ENCODE measurements around the gene FAT1.

The FAT1 gene

DNA sequence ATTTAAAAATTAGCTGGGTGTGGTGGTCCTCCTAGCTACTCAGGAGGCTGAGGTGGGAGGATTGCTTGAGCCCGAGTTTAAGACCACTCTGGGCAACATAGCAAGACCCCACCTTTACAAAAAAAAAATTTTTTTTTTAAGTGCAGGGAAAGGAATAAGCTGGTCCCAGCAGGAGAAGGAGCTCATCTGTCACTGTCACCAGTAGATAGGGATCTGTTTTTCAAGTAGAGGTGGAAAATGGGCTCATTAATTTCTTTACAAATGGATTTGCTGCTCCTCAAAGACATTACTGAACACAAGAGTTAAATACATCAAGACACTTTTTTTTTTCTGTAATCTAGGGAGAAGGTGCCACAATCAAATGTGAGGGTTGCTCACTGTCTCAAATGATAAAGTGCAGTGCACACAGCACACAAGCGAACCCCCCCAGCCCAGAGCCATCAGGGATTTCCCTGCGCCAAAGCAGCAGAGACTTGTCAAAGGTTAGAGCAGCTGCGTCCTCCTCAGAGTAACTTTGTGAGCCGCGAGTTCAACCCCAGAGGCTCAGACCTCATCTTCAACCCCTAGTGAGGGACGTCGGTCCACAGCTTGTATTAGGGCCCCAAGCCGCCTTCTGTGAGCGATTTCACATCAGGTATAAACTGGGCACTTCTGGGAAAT, 154.0 kb downstream of the FAT1 start:
- no peak for DNase-seq (ENCODE audit: low spot score)

DNA sequence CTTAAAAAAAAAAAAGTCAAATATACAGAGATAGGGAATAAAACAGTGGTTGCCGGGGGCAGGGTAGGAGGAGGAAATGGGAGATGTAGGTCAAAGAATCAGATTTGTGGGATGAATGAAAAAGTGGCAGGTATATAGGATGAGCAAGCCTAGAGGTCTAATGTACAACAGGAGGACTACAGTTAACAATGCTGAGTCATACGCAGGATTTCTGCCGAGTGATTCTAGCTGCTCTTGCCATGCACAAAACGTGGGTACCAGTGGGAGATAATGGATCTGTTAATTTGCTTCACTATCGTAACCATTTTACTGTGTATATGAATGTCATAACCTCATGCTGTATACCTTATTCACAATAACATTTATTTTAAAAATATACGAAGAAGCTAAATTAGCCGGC, 157.6 kb downstream of the FAT1 start:
- DNase-seq (ENCODE audit: low spot score): no peak

DNA sequence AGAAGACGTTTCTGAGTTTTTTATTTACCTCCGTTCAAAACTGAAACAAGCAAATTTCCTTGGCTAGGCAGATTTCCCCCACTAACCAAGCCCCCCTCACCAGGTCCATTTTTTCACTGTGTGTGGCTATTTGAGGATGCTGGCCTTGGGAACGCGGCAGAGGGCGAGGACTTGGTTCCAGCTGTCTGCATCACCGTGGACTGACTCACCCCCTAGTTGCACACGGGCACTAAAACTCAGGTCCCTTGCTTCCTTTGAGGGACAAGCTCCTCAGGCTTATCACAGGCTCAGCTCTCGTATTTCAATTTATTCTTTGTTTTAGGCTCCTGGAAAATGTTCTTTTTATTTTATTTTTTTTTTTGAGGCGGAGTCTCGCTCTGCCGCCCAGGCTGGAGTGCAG, 159.9 kb downstream of the FAT1 start:
- DNase-seq (ENCODE audit: low spot score): no peak

DNA sequence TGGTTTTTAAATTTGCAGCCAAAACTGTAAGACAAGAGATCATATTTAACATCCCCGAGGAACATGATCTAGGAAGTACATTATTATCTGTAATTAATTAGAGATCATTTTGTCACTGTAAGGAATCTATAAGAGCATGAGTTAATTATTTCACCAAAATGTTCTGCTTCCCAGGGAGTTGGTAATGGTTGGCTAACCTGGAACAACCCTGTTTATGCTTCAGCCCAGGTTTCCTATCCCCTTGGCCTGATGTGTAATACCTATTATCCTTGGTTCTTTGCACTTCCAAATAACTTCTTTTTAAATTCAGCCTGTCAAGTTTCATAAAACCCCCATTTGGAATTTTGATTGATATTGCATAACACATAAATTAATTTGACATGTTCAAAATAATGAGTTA, 161.9 kb downstream of the FAT1 start:
- DNase-seq (ENCODE audit: low spot score): no peak

DNA sequence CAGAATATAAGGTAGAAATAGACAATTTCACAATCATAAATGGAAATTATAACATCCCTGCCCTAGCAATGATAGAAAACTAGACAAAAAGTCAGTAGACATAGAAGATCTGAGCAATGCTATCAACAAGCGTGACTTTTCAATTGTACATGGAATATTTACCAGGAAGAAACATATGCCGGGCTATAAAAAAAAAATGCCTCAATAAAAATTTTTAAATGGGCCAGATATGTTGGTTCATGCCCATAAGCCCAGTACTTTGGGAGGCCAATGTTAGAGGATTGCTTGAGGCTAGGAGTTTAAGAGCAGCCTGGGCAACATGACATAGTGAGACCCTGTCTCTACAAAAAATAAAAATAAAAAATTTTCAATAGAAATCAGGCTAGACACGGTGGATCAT, 163.0 kb downstream of the FAT1 start:
- no peak for DNase-seq (ENCODE audit: low spot score)

DNA sequence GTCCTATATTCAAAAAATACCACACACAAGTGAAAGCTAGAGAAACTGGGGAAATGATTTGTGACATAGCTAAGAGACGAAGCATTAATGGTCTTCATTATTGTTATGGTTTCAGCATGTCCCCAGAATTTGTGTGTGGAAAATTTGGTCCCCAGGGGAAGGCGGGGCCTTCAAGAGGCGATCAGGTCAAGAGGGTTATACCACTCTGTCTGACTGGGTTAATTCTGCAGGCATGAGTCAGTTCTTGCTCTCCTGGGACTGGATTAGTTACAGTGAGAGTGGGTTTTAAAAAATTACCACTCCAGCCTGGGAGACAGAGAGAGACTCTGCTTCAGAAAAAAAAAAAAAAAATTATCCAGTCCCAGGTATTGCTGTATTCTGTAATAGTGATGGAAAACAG, 166.2 kb downstream of the FAT1 start:
- no peak for DNase-seq (ENCODE audit: low spot score)

DNA sequence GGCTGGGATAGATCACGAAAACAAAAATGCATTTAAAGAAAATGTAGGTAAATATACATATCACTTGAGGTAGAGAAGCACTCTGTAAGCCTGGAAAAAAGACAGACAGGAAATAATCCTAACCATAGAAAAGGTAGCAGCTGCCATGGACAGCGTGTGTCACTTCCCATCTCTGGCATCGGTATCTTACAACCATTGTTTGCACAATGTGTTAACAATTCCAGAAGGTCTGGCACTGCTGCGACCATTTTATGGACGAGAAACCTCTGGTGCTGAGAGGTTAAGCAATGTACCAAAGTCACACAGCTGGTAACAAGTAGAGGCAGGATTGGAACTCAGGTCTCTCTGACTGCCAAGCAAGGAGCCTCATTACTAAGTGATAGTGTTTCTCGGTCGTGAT, 166.6 kb downstream of the FAT1 start:
- DNase-seq (ENCODE audit: low spot score): no peak

DNA sequence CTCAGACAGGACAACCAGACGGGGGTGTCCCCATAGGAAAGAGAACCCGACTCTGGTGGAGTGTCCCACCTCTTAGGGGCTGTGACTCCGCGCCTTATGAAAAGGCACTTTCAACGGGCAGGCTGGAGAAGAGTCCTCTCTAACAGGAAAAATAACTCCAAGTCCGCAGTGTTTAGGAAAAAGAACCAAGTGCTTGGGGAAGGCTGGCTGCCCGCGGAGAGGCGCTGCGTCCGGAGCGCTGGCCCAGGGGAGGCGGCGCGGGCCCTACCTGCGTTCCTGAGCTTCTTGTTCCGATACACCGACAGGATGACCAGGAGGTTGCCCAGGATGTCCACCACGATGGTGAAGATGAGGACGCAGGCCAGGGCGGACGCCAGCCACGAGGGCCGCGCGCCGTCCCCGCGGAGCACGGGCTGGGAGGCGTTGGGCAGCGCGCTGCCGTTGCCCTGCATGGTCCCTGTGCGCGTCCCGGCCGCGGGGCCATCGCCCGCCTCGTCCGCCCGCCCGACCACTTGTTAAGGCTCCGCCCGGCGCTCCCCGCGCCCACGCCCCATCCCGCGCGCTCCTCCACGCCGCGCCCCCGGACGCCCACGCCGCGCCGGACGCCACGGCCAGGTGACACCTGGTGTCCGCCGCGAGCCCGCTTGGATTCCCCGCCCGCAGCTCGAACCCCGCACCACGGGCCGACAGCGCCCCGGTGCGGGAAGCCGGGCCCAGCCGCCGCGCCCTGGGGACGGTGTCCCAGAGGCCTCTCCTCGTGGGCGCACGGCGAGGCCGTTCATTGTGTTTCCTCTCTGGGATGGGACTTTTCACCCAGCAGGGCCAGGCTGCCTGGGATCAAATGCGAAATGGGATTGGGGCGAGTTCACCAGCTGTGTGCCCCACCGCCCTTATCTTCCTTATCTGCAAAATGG, 168.5 kb downstream of the FAT1 start, which contains the start of gene MTNR1A:
Gene MTNR1A, minus strand, starts transcription at position 654 of the 914 bp plus-strand sequence. Its CDS starts 202 bp downstream, at position 452.
- DNase-seq (ENCODE audit: low spot score): no peak

DNA sequence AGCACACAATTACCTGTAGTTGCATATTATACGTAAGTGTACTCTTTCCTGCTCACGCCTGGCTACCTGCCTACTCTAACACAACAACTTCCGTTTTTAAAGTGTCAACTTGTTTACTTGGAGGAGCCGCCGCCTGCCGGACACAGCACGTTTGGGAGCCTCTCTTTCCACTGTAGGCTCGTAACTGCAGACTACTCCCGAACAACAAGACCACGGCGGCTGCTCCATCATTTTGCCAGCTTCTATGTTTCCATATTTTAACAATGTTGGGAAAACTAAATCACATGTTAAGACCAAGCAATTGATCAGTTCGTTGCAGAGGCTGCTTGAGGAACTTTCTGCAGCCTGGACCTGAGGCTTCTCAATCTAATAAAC, 169.1 kb downstream of the FAT1 start:
- DNase-seq (ENCODE audit: low spot score): no peak

DNA sequence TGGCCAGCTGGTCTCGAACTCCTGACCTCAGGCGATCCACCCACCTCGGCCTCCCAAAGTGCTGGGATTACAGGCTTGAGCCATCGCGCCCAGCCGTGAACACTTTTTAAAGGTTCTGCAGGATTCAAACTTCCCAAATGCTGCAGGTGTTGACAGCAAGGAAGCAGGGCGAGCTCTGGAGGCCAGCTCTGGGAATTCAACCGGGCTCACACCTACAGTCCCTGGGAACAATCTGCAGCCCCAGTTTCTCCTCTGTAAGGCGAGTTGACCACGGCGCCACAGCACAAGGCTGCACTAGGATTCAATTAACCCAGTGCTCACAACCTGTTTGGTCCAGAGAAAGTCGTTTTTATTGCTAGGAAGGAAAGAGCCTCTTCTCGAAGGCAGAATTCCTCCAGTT, 169.9 kb downstream of the FAT1 start:
- no peak for DNase-seq (ENCODE audit: low spot score)

DNA sequence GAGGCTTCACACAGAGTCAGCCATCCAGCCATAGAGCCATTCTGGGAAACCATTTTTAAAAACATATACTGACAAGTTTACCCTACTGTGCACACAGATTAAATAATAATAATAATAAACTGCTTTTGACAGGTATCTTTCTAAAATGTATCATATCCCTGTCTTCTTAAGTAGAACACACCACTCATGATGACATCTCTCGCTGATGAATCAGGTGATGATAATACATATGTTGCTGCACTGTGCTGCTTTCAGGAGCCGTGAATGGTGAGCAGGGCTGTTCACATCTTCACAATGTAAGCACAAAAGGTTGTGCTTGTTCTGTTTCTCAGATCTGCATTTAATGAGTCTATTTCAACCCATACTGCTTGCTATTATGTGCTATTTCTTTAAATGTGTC, 171.8 kb downstream of the FAT1 start:
- no peak for DNase-seq (ENCODE audit: low spot score)

DNA sequence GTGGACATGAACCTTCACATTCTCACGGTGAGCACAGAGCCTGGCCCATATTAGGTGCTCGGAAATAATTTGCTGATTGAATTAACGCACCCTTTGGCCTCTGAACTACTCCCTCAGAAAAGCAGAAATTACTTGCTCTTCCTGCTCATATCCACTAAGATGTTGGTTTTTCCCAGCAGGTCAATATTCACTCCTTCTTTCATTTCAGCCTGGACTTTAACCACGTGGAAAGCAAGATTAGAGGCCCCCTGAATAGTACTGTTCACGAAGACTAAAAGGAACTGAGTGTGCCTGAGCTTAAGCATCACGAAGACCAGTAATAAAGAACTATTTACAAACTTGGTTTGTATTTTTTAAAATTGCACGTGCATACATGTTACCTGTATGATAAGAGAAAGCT, 178.2 kb downstream of the FAT1 start:
- DNase-seq (ENCODE audit: low spot score): no peak

DNA sequence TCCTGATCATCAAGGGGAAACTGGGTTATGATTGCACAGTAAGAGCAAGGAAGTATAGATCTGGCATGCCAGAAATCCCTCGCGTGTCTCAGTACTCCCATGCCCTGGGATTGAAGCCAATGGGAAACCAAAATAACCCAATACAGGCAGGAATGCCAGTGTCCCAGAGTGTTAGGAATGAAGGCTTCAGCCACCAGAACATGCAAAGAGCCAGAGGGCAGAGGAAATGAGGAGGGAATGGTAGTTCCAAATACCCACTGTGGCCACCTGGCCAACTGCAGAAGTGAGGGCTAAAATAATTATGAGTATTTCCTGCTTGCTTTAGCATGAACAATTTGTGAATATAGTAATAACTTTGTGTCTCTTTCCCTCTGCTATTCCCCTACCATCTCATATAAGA, 180.4 kb downstream of the FAT1 start:
- no peak for DNase-seq (ENCODE audit: low spot score)

DNA sequence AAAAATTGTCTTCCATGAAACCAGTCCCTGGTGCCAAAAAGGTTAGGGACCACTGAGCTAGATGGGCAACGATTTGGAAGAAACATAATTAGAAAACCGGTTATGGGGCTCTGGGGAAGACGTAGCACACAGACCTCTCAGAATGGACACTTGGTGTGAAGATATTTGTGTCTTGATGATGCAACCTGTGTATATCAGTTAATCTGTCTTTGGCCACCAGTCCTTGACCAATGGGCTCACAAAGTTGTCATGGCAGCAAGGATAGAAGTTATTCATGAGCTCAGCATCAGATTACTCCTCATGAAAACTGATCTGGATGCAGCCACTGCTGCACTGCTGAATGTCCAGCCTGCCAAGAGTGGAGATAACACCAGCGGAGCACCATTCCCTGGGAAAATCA, 181.9 kb downstream of the FAT1 start:
- DNase-seq (ENCODE audit: low spot score): no peak

DNA sequence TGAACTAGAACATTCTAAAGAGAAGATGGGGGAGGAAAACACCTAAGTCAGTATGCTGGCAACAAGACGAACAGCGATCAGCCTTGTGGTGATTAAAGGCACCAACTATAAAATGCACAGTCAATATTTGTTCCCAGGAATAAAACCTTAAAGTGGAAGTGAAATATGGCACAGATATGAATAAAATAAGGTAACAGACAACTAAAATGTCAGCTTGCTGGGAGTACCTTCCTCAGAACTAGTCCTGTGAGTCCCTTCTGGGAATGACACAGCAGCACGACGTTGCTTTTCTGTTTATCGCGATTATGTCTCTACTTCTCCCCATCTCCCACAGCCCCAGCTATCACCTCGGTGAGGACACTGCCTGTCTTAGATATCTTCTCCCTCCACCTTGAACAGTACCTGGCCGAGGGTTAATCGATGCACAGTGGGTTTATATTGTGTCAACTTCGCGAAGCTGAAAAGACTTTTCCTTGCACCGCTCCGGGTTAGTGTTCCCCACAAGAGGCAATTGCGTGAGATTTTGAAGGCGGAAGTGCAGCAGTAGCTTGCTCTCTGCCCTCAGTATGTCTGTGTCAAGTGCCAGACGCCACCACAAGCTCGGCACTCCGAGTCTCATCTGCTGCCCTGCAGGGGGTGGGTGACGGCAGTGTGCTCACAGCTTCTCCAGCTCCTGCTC, 185.7 kb downstream of the FAT1 start:
- no peak for DNase-seq (ENCODE audit: low spot score)

All from activated CD4-positive, alpha-beta T cell treated with anti-CD3 and anti-CD28 coated beads, Interleukin-2, Interleukin-4, amounts not matched to agents 100 ng/mL and 50 ng/mL, durations not matched to agents 16 hours and 8 hours (primary cell).